ENCODE data around the gene AGMAT. TPM values are rescaled to one million over a fixed set of nuclear protein-coding genes. Genes with fewer than 3 reads are reported as not detected.
A peak's percentile ranks its signal among the peaks of the same experiment; 100 is the strongest.

The AGMAT gene
- total and polyA plus RNA-seq, 9 of the 15 experiments (the other 6 are each of a cell fraction or from before 2014, with no cell fraction given) = not detected

DNA sequence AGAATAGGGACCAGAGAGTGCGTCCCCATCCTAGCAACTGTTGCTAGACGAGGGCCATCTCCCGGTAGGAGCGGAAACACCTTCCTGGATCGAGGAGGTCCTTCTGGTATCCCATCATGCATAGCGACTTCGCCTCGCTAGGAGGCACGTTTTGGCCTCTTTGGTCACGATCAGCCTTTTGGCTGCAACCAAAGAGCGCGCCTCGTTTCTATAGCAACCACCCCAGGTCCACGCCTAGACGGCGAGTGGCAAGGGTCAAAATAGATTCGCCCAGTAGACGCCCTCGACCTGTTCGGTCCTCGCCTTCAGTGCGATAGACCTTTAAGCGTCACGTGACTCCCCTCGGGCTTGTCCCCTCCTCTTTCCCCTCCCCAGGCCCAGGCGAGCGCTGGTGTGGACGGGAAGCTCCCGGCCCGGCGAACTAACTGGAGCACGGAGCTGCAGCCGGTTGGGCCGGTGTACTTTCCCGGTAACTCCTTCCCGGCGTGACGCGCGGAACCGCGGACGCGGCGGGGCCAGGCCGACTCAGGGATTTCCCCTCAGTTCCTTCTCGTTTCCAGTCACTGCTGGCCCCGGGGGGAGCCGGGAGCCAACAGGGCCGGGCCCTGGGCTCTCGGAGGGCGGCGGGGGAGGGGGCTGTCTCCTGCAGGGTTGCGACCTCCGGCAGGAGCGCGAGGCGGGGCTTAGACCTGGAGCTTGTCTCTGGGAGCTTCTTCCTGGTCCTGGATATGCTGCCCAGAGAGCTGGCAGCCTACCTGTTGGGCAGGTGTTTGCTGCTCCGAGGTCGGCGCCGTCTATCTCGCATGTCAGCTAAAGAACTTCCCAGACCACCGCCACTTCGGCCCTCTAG is 58.1 kb downstream of the AGMAT start, which contains the start of gene DNAJC16 (continued):
- TF ChIP-seq, protein P1, sequence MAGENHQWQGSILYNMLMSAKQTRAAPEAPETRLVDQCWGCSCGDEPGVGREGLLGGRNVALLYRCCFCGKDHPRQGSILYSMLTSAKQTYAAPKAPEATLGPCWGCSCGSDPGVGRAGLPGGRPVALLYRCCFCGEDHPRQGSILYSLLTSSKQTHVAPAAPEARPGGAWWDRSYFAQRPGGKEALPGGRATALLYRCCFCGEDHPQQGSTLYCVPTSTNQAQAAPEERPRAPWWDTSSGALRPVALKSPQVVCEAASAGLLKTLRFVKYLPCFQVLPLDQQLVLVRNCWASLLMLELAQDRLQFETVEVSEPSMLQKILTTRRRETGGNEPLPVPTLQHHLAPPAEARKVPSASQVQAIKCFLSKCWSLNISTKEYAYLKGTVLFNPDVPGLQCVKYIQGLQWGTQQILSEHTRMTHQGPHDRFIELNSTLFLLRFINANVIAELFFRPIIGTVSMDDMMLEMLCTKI (IDR thresholded peaks at IDR 0.05; ENCODE audit: partially characterized antibody) = no peak
- TF ChIP-seq, protein P2, sequence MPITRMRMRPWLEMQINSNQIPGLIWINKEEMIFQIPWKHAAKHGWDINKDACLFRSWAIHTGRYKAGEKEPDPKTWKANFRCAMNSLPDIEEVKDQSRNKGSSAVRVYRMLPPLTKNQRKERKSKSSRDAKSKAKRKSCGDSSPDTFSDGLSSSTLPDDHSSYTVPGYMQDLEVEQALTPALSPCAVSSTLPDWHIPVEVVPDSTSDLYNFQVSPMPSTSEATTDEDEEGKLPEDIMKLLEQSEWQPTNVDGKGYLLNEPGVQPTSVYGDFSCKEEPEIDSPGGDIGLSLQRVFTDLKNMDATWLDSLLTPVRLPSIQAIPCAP (CRISPR knock-in tag; IDR thresholded peaks at IDR 0.05; ENCODE audit: borderline replicate concordance) = no peak
- TF ChIP-seq SMARCB1 (IDR thresholded peaks at IDR 0.05; ENCODE audit: insufficient read length, low read depth) (no peak), POLR2H (tag; IDR thresholded peaks at IDR 0.05; ENCODE audit: low read depth) (0 out of 2 replicates have a peak, but pooled peaks have one; percentile 54), ZNF253 (CRISPR knock-in tag; conservative IDR thresholded peaks at IDR 0.05) (no peak), GTF2F1 (IDR thresholded peaks at IDR 0.05; ENCODE audit: low read depth, low read length) (peak; percentile 59; the same call in 1 of the 2 replicates), ZNF41 (CRISPR knock-in tag; conservative IDR thresholded peaks at IDR 0.05) (0 out of 2 replicates have a peak, but pooled peaks have one; percentile 41), LCOR (CRISPR knock-in tag; IDR thresholded peaks at IDR 0.05) (peak; percentile 97), TAL1 (IDR thresholded peaks at IDR 0.05) (peak; percentile 15; the same call in 1 of the 2 replicates), ZNF175 (CRISPR knock-in tag; IDR thresholded peaks at IDR 0.05; ENCODE audit: low read depth) (peak; percentile 1; the same call in 1 of the 2 replicates), KAT7 (CRISPR knock-in tag; IDR thresholded peaks at IDR 0.05; ENCODE audit: borderline replicate concordance) (0 out of 2 replicates have a peak, but pooled peaks have one; percentile 44), NRF1 (conservative IDR thresholded peaks at IDR 0.05 in 1 of 2, IDR thresholded peaks at IDR 0.05 in 1 of 2) (peak; percentile 65 to 73), EHMT2 (IDR thresholded peaks at IDR 0.05) (no peak), NCOA4 (IDR thresholded peaks at IDR 0.05; ENCODE audit: partially characterized antibody) (no peak), STAG1 (CRISPR knock-in tag; IDR thresholded peaks at IDR 0.05; ENCODE audit: borderline replicate concordance) (no peak), FIP1L1 (IDR thresholded peaks at IDR 0.05; ENCODE audit: low read depth, low read length, poor library complexity, severe bottlenecking) (peak; percentile 65), ZNF778 (CRISPR knock-in tag; IDR thresholded peaks at IDR 0.05) (no peak), RCOR1 (IDR thresholded peaks at IDR 0.05; ENCODE audit: borderline replicate concordance in 1 of 2, low read depth in 2 of 2, low read length in 2 of 2) (peak; percentile 74 to 81; a peak in 1 of 4 replicates), CBX5 (IDR thresholded peaks at IDR 0.05; ENCODE audit: borderline replicate concordance, low read depth) (no peak)
- TF ChIP-seq, protein P3, sequence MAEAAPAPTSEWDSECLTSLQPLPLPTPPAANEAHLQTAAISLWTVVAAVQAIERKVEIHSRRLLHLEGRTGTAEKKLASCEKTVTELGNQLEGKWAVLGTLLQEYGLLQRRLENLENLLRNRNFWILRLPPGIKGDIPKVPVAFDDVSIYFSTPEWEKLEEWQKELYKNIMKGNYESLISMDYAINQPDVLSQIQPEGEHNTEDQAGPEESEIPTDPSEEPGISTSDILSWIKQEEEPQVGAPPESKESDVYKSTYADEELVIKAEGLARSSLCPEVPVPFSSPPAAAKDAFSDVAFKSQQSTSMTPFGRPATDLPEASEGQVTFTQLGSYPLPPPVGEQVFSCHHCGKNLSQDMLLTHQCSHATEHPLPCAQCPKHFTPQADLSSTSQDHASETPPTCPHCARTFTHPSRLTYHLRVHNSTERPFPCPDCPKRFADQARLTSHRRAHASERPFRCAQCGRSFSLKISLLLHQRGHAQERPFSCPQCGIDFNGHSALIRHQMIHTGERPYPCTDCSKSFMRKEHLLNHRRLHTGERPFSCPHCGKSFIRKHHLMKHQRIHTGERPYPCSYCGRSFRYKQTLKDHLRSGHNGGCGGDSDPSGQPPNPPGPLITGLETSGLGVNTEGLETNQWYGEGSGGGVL (CRISPR knock-in tag; IDR thresholded peaks at IDR 0.05) = no peak
- TF ChIP-seq, protein P4, sequence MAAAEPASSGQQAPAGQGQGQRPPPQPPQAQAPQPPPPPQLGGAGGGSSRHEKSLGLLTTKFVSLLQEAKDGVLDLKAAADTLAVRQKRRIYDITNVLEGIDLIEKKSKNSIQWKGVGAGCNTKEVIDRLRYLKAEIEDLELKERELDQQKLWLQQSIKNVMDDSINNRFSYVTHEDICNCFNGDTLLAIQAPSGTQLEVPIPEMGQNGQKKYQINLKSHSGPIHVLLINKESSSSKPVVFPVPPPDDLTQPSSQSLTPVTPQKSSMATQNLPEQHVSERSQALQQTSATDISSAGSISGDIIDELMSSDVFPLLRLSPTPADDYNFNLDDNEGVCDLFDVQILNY (CRISPR knock-in tag; IDR thresholded peaks at IDR 0.05) = no peak

Data from K562 (cell line).